ENCODE measurements around the gene RALGAPA2. TPM values are rescaled to one million over a fixed set of nuclear protein-coding genes. Genes with fewer than 3 reads are reported as not detected.
A peak's percentile ranks its signal among the peaks of the same experiment; 100 is the strongest.

RALGAPA2 gene
- total RNA-seq, 1 experiment from 2014 or later, result 7.4 TPM

DNA sequence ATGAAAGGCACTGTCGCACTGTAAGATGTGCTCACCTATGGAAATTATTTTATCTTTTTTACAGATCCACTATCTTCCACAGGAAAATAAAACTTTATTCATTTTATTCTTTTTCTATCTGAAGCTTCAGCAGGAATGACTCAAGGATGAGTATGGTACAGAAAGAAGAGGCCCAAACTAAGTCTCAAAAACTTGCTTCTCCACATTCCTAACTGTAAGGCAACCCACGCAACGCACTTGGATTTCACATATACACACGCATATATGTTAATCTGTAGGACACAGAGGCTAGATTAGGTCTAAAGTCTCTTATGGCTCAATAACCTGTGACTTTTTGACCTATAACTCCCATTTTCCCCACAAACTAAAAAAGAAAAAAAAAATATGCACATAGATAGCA is 81.9 kb downstream of the RALGAPA2 start:
- DNase-seq (ENCODE audit: low spot score), result no peak

DNA sequence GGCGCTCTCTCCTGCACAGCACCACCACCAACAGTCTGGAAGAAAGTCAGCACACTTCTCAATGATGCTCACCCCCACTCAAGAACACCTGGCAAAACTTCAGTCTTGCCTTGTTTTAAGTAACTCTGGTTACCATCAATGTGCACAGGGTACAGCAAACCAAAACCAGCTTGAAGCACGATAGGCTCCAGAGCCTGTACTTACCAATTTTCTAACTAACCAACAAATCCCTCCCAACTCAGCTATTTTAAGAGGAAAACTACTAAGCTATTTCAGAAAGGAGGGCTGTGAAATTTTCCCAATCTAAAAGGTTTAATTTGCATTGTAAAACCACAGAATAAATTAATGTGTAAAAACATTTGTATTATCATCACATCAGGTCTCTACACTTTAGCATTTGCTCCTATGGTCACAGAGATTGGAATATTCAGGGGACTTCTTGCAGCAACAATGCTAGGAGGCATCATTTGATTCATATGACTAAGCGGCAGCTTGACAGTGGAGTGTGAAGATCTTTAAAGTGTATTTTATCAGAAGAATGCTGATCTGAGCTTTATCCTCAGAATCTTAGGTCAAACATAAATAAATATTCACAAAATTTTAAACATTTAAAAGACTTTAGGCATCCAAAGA is 82.8 kb downstream of the RALGAPA2 start:
- DNase-seq (ENCODE audit: low spot score), result no peak

DNA sequence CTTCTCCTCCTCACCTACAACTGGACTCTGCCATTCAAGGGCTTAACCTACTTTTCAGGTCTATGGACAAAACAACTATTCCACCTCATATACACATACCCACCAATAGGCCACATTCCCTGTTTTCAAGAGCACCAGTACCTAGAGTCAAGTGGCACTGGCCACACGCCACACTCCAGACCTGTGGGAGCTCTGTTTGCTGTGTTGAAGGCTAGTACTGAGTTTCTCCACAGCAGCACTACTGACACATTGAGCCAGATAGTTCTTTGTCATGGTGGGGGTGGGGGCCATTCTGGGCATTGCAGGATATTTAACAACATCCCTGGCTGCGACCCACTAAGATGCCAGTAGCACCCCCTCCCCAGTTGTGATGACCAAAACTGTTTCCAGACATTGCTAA is 84.1 kb downstream of the RALGAPA2 start:
- no peak for DNase-seq (ENCODE audit: low spot score)

DNA sequence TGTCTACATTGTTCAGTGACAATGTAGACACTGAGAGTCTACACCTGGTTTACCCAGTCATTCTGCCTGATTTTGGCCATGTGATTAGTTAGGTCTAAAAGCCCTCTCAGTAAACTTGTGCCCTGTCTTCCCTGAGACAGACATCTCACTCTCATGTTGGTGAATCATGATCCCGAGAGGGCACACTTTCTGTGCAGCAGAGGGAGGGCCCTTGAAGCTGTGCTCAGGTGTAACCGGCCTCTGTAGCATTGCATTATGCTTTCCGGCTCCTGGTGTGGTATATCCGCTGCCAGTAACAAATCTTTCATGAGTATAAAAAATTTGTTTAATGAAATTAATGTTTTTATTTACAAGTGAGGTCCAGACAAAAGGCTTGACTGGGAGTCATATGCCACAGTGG is 85.0 kb downstream of the RALGAPA2 start:
- no peak for DNase-seq (ENCODE audit: low spot score)

GRCh38 chr20:20624914-20625313 is 87.5 kb downstream of the RALGAPA2 start:
- no peak for DNase-seq (ENCODE audit: low spot score)

DNA sequence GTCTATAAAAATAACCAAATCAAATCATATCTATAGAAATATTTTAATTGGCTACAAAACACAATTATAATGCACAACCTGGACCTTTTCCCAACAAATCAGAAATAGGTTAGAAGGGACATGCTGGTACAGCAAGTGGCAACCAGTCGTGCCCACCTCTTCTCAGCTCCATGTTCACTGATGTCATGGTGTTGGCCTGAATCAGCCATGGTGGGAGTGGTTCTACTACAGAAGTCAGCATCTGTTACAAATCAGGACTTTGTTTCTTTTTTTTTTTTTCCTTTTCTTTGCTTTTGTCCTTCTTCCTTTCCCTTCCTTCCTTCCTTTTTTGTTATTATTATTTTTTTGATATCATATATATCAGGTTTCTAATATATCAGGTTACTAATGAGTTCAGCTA is 91.2 kb downstream of the RALGAPA2 start:
- no peak for DNase-seq (ENCODE audit: low spot score)

DNA sequence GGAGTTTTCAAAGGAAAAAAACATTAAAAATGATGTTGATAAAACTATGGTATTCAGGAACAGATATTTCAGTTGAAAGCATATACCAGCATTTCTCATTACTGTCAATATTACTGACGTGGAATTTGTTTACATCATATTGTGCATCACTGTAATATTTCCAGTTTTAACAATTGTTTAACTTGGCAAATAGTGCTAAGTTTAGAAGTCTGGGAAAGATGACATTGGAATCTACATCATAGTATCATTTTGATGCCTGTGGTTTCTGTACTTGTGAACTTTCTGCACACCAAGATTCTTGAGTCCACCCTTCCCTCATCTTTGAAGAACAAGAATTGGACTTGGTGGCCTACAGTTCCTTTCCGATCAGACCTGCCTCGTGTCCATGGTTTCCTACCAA is 98.1 kb downstream of the RALGAPA2 start:
- no peak for DNase-seq (ENCODE audit: low spot score)

GRCh38 chr20:20612251-20612650 is 100.2 kb downstream of the RALGAPA2 start:
- no peak for DNase-seq (ENCODE audit: low spot score)

- DNase-seq (ENCODE audit: low spot score), result no peak
Measured at GRCh38 chr20:20611167-20611566, 101.3 kb downstream of the RALGAPA2 start.

DNA sequence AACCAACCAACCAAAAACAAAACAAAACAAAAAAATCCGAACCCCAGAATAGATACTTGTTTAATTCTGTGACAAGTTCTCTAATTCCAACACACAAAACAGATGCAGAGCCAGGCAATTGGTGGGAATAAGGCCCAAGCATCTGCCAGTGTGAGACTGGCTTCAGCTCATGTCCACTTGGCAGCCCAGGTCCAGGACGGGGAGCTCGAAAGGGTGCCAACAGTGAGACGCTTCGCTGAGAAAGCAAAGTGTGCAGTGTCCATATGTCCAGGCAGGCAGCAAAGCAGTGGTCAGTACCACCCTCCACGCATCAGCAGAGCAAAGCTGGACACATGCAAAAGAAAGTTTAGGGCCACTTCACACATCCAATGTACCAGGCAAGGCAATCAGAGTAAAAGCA is 102.9 kb downstream of the RALGAPA2 start:
- DNase-seq (ENCODE audit: low spot score), result no peak

DNA sequence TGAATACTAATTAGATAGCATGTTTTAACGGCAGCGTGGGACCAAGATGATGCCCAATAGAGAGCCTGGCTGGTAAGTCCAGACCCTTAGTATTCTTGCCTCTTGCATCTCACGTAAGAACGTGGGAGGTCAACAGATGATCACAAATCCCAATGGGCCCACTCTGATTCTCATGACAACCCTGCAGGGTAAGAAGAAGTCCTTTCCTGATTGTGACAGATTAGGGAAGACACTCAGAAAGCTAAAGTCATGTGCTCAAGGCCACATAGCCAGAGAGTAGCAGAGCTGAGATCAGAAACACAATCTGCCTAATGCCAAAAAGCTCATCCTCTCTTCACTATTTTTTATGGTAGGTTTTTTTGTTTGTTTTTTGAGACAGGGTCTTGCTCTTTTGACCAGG is 103.8 kb downstream of the RALGAPA2 start:
- DNase-seq (ENCODE audit: low spot score), result no peak

- DNase-seq (ENCODE audit: low spot score), result no peak
Measured at GRCh38 chr20:20608041-20608440, 104.4 kb downstream of the RALGAPA2 start.

- DNase-seq (ENCODE audit: low spot score), result no peak
Measured at GRCh38 chr20:20606881-20607280, 105.6 kb downstream of the RALGAPA2 start.

GRCh38 chr20:20606050-20606449 is 106.4 kb downstream of the RALGAPA2 start:
- no peak for DNase-seq (ENCODE audit: low spot score)

- DNase-seq (ENCODE audit: low spot score), result no peak
Measured at GRCh38 chr20:20604907-20605306, 107.5 kb downstream of the RALGAPA2 start.

- no peak for DNase-seq (ENCODE audit: low spot score)
Measured at GRCh38 chr20:20604357-20604756, 108.1 kb downstream of the RALGAPA2 start.

DNA sequence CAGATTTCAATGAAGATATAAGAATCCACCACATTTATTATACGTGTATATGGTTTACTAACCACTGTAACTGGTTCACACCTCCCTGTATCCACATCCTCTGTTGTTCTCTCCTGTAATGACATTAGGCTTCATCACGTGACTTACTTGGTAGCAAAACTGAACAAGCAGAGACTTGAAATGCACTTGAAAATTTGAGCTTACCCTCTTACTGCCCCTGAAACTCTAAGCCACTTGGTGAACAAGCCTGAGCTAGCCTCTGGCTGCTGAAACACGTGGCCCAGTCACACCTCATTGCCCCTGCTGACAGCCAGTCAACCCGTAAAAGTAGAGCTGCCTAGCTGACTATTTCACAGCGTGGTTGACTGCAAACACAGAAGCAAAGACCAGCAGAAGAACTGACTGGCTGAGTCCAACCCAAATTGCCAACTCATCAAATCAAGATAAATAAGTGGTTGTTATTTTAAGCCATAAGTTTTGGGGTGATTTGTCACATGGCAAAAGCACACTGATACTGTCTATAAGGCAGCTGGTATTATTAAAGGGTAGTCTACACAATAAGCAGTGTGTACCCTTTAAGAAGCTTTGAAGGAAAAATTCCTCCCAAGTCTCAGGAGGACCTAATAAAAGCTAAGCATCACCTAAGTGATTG is 109.0 kb downstream of the RALGAPA2 start:
- DNase-seq (ENCODE audit: low spot score), result no peak

GRCh38 chr20:20597966-20598365 is 114.5 kb downstream of the RALGAPA2 start:
- no peak for DNase-seq (ENCODE audit: low spot score)

DNA sequence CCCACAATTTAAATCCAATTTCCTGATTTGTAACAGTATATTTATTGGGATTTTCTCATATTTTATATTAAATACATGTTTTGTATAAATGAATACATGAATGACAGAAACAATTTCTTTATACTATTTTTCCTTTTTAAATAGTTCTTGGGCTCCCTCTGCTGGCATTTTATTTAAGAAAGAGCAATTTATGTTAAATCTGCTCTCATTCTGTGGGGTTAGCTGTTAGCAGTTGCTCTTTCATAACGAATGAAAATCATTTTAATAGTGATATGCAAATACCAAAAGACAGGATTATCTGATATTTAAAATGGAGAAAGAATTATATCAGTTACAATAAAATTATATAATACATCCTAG is 118.3 kb downstream of the RALGAPA2 start:
- no peak for DNase-seq (ENCODE audit: low spot score)

DNA sequence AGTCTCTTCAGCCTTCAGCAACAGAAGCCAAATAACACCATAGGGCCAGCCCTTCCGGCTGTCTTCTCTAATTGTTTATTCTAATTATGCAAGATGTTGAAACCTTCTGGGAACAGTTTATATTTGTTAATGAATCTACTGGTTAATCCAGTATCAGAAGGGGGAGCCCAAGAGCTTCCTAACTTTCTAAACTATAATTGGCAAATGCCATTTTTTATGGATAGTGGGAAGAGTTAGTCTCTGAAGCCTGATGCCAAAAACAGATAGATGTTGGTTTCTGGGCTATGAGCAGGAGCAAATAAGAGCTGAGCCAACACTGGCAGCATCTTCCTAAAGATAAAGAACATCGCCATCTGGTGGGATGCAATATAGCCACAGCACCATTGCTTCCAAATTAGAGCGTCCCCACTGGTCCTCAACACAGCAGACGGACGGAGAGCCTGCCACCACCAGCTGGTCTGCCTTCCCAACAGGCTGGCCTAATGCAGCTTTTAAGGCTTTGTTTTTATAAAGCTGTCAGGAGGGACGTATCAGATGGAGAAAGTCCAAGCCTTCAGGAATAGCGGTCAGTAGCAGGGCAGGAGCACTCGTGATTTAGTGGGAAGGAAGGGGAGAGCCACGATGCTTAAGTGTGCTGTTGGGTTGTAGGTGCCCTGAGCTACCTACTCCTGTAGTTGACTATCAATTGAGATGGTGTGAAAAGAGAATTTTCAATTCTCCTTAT is 118.8 kb downstream of the RALGAPA2 start:
- DNase-seq (ENCODE audit: low spot score), result peak; percentile 54

DNA sequence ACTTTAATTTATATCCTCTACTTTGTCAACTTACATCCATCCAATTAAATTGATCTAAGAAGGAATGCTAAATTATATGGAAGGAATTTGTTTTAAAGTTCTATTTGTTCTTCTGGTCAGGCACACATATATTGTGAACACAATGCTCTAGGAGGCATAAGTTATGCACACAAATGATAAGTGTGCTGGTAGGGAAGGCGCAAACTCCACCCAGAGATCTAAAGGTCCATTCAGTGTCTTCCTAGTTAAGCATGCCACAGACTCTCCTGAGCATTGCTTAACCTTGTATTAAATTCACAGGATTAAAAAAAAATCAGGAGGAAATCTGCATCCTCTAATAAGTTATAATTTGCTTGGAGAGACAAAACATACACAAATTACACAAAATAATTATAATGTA is 127.3 kb downstream of the RALGAPA2 start:
- DNase-seq (ENCODE audit: low spot score), result no peak

DNA sequence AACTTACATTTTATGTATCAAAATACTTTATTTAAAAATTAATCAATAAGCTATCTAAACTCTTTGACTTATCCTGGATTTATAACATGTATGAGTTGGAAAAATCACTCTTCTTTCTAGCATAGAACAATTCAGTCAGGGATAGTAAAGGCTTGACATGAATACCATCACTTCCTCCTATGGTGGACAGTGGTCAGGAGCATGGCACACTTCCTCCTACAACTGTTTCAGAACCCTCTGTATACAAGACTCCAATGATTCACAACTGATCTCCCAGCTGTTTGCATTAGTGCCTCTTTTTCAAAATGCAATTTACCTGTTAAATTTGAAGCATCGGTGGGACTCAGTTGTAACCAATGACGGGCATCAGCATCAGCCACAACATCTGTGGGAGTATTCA is 129.7 kb downstream of the RALGAPA2 start:
- DNase-seq (ENCODE audit: low spot score), result no peak

- DNase-seq (ENCODE audit: low spot score), result no peak
Measured at GRCh38 chr20:20580139-20580538, 132.3 kb downstream of the RALGAPA2 start.

Data from A172 (cell line).